ENCODE results near the gene ERCC6L2. TPM values are rescaled to one million over a fixed set of nuclear protein-coding genes. Genes with fewer than 3 reads are reported as not detected.

Gene ERCC6L2
- total and polyA plus RNA-seq, 9 of the 15 experiments (the other 6 are each of a cell fraction or from before 2014, with no cell fraction given) = 7.8 to 42.8 (median 23.6) TPM

DNA sequence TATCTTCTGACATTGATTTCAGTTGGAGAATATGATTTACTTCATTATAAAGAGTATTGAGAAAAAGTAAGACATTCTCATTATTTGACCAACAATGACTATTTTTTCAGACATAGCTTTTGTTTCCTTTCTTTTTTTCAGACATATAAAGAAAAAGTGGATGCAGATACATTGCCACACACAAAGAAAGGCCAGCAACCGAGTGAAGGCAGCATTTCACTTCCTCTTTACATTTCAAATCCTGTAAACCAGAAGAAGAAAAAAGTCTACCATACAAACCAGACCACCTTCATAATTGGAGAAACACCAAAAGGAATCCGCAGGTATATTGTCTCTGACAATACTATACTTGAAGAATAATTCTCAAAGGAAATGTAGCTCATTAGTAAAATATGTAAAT, 128.9 kb downstream of the ERCC6L2 start:
- Histone ChIP-seq H3K9me3 (replicated peaks; ENCODE audit: control insufficient read depth, insufficient read depth, low read depth, low read length) (no peaks in the 10 kb centered on the region), H3K36me3 (ENCODE audit: control insufficient read depth, insufficient read depth, low read length) (peaks cover 13% of the 10 kb centered on the region; the same call in 2 of the 3 replicates), H2AFZ (ENCODE audit: low read depth, low read length) (no peak overlapping the region), H3K4me2 (ENCODE audit: insufficient read depth, low read length) (no peak overlapping the region), H3K9ac (ENCODE audit: insufficient read depth in 1 of 2, low read depth in 2 of 2, low read length in 2 of 2) (no peak overlapping the region), H4K20me1 (replicated peaks; ENCODE audit: control insufficient read depth, insufficient read depth, low read length) (no peaks in the 10 kb centered on the region), H3K27me3 (ENCODE audit: control insufficient read depth in 2 of 2, insufficient read depth in 2 of 2, low read length in 2 of 2) (no peaks in the 10 kb centered on the region), H3K27ac (ENCODE audit: extremely low read depth, low read depth, low read length) (no peak overlapping the region), H3K9me1 (ENCODE audit: control insufficient read depth, insufficient read depth, low read length) (no peaks in the 10 kb centered on the region), H3K79me2 (ENCODE audit: control insufficient read depth, insufficient read depth, low read length) (no peaks in the 10 kb centered on the region), H3K4me3 (no peak overlapping the region), H3K4me1 (replicated peaks in 1 of 2; ENCODE audit: control insufficient read depth in 2 of 2, insufficient read depth in 2 of 2, low read length in 2 of 2) (peaks cover 3 to 16% of the 10 kb centered on the region in 2 experiments)
- WGBS (ENCODE audit: insufficient coverage, low coverage, missing lambda C conversion rate) = 82% methylated on average over 2 of the region's 2 CpGs
- no peak for ATAC-seq
- CTCF ChIA-PET (ENCODE audit: low intra/inter-chr PET ratio) = no interaction called here
- POLR2A ChIA-PET = interaction anchor here (1.4 kb wide), 1 partner anchor 10 kb away, joined by 3 read pairs; no protein-coding TSS in a partner anchor
- FAIRE-seq = no peak
- in situ Hi-C loops (cut with MboI) = no loop called here
- TF ChIP-seq CREM (IDR thresholded peaks at IDR 0.05; ENCODE audit: low read depth) (no peak), ZNF699 (CRISPR knock-in tag; IDR thresholded peaks at IDR 0.05; ENCODE audit: insufficient replicate concordance) (no peak)
- TF ChIP-seq, protein P1, sequence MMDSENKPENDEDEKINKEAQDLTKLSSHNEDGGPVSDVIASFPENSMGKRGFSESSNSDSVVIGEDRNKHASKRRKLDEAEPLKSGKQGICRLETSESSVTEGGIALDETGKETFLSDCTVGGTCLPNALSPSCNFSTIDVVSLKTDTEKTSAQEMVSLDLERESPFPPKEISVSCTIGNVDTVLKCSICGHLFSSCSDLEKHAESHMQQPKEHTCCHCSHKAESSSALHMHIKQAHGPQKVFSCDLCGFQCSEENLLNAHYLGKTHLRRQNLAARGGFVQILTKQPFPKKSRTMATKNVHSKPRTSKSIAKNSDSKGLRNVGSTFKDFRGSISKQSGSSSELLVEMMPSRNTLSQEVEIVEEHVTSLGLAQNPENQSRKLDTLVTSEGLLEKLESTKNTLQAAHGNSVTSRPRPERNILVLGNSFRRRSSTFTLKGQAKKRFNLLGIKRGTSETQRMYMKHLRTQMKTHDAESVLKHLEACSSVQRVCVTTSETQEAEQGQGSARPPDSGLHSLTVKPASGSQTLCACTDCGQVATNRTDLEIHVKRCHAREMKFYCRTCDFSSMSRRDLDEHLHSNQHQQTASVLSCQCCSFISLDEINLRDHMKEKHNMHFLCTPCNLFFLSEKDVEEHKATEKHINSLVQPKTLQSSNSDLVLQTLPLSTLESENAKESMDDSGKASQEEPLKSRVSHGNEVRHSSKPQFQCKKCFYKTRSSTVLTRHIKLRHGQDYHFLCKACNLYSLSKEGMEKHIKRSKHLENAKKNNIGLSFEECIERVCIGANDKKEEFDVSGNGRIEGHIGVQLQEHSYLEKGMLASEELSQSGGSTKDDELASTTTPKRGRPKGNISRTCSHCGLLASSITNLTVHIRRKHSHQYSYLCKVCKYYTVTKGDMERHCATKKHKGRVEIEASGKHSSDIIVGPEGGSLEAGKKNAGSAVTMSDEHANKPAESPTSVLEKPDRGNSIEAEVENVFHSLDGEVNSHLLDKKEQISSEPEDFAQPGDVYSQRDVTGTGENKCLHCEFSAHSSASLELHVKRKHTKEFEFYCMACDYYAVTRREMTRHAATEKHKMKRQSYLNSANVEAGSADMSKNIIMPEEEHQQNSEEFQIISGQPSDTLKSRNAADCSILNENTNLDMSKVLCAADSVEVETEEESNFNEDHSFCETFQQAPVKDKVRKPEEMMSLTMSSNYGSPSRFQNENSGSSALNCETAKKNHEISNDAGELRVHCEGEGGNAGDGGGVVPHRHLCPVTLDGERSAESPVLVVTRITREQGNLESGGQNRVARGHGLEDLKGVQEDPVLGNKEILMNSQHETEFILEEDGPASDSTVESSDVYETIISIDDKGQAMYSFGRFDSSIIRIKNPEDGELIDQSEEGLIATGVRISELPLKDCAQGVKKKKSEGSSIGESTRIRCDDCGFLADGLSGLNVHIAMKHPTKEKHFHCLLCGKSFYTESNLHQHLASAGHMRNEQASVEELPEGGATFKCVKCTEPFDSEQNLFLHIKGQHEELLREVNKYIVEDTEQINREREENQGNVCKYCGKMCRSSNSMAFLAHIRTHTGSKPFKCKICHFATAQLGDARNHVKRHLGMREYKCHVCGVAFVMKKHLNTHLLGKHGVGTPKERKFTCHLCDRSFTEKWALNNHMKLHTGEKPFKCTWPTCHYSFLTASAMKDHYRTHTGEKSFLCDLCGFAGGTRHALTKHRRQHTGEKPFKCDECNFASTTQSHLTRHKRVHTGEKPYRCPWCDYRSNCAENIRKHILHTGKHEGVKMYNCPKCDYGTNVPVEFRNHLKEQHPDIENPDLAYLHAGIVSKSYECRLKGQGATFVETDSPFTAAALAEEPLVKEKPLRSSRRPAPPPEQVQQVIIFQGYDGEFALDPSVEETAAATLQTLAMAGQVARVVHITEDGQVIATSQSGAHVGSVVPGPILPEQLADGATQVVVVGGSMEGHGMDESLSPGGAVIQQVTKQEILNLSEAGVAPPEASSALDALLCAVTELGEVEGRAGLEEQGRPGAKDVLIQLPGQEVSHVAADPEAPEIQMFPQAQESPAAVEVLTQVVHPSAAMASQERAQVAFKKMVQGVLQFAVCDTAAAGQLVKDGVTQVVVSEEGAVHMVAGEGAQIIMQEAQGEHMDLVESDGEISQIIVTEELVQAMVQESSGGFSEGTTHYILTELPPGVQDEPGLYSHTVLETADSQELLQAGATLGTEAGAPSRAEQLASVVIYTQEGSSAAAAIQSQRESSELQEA (IDR thresholded peaks at IDR 0.05; ENCODE audit: low read depth) = no peak
- no TSS peak for BruUV-seq (replicated peaks)
- no peak for DNase-seq (ENCODE audit: extremely low read depth in 1 of 4, low spot score in 3 of 4)
- intact Hi-C loops (cut with micrococcal nuclease) = no loop called here

Measured in K562 (cell line).